GM18870 (cell line): ENCODE measurements around the gene PIGV.

Experiments
- ATAC-seq: cut with Tn5 transposase; IDR thresholded peaks from one replicate; pipeline ENCODE4 v1.9.1; 2021; ENCODE audit warnings: moderate library complexity; ENCODE audit not compliant: unreplicated experiment

The PIGV gene

GRCh38 chr1:26787706-26788514, at the start of gene PIGV:
TSS of gene PIGV (plus strand) at chr1:26787950. CDS start at chr1:26790816, 2,866 bp downstream.
- ATAC-seq, result peak; percentile 28

DNA sequence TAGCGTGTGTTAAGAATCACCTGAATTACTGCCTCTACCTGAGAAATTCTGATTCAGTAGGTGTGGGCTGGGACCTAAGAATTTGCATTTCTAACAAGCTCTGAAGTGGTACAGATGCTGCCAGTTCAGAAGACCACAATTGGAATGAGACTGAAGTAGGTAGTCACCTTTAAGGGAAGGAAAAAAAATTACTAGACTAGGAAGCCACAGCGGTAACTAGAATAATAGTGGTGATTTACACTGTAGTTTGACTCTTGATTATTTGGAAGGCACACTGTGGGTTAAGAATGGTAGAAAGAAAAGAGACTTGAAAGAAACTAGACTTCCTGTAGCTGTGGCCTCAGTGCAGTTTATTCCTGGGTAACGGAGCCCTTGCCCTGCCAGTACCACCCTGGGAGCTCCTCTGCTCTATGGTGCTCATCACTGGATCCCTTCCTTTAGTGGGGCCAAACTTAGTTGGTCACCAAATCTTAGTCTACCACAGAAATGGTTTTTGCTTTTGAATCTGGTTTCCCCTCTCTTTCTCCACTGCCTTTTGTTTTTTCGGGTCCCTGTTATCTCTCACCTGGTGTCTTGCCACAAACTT, 48.3 kb upstream of the PIGV start:
- no peak for ATAC-seq

DNA sequence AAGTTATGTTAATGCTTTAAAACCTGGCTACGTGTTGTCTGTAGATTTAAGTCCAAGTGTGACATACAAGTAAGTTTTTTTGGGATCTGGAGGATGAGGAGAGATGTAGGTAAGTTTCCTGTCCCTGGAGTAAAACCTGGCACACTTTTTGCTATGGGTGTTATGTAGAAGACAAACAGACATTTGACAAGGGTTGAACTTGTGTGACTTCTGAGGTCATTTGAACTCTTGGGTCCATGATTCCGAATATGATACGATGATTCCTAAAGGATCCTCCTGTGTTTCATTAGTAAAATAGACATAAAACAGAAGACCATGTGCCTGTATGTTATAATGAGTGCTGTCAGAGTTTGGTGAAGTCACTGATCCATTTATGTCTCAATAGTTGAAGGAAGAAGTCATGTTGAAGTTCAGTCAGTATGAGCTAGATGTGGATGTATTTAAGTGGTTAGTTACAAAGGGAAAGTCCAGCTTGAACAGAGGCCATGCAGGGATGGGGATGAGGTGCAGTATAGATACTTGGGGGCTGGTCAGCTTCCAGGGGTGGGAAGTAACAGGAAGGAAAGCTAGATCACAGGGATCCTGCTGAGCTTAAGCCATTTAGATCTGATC, 47.6 kb upstream of the PIGV start:
- ATAC-seq, result no peak

DNA sequence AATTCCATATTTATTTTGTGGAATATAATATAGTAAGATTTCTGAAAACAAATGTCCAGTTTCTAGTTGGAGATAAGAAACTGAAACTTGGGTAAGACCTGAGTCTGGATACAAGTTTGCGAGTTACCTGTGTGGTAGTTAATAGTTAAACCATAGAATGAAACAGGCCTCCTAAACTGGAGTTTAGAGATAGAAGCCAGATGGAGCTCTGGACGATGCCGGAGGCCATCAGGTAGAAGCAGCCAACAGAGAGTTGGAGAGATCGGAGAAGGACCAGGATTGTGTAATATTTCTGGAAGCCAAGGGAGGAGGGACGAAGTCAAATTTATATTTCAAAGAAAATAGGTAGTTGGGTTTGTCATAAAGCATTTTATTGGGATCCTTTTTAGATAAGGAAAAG, 46.8 kb upstream of the PIGV start:
- ATAC-seq, result no peak

DNA sequence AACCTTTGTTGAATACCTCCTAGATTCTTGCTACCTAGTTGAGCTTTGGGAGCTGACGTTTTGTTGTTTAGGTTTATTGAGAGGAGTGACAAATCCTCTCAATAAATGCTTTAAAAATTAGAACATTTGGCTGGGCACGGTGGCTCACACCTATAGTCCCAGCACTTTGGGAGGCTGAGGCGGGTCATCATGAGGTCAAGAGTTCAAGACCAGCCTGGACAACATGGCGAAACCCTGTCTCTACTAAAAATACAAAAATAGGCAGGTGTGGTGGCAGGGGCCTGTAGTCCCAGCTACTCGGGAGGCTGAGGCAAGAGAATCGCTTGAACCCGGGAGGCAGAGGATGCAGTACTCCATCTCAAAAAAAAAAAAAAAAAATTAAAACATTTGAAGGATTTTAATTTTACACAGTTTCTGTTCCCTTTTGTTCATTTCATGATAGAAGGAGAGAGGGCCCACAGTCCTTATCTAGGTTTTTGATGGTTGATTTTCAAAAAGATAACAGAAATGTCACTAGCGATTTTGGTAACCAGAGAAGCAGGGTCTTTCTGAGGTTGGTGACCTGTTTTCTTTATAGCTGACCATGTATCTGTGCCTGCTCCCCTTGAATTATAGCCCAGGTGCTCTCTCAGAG, 44.2 kb upstream of the PIGV start:
- no peak for ATAC-seq

- ATAC-seq, result peak; percentile 94
Measured at GRCh38 chr1:26744075-26744959, 43.4 kb upstream of the PIGV start.

GRCh38 chr1:26745191-26745590, 42.6 kb upstream of the PIGV start:
- ATAC-seq, result no peak

DNA sequence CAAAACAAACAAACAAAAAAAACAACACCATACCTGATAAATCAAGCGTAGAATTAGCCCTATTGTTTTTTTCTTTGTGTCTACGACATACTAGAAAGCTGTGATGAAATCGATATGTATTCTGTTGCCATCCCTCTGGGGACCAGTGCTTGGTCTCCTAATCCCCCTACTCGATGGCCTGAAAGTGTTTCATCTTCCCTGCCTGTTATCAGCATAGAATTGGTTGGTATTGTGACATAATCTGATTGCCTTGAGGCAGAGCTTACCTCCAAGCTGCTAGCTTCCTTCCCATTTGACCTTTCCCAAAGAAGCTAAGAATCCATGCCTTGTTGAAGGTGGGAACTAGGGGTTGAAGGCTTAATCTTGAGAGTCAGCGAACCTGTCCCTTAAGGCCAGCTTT, 40.7 kb upstream of the PIGV start:
- no peak for ATAC-seq

GRCh38 chr1:26748351-26748750, 39.4 kb upstream of the PIGV start:
- ATAC-seq, result no peak

DNA sequence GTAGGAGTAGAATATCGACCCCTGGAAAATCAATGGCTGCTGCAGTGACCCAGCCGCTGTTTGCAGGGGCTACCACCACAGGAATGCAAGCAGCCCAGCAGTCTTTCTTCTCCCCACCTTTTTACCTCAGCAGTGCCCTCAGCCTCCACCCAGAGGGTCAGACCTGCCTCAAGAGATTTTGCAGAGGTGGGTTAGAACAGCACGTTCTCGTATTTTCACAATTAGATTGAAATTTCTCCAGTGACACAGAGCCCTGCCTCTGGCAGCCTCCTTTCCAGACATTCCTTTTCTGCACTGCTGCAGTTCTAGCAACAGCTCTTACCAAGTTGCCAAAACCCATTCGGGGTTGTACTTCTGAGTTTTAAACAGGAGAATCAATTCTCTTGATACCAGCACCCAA, 38.3 kb upstream of the PIGV start:
- ATAC-seq, result no peak

DNA sequence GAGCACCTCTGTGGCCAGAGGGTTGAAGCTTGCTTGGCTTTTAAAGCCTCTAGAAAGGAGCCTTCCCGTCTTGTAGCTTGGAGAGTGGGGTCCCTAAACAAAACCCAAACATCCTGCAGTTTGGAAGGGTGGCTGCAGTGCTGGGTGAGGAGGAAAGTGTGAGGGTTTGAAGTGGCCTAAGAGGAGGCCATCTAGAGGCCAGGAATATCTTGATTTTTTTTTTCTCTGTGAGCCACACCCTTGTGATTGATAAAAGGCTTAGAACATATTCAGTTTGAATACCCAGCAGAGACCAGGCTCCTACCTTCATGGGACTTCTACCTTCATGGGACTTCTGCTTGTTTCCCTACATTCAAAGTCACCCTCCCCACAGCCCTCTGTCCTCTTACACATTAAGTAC, 37.3 kb upstream of the PIGV start:
- ATAC-seq, result no peak

DNA sequence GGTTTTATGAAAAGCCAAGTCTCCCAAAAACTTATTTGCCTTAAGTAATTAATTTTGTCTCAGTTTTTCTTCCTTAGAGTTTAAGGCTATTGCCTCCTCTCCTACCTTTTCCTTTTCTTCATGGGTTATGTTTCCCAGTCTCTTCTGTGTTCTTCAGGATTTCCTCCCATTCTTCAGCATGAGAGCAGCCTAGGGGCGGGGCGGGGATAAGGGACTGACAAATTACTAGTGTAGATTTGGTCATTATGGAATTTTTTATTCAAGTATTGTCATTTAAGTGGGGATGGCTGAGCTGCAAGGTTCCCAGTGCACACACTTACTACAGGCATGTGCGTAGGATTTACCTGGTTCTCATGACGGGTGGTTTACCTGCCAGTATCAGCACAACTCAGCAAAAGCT, 35.2 kb upstream of the PIGV start:
- no peak for ATAC-seq

DNA sequence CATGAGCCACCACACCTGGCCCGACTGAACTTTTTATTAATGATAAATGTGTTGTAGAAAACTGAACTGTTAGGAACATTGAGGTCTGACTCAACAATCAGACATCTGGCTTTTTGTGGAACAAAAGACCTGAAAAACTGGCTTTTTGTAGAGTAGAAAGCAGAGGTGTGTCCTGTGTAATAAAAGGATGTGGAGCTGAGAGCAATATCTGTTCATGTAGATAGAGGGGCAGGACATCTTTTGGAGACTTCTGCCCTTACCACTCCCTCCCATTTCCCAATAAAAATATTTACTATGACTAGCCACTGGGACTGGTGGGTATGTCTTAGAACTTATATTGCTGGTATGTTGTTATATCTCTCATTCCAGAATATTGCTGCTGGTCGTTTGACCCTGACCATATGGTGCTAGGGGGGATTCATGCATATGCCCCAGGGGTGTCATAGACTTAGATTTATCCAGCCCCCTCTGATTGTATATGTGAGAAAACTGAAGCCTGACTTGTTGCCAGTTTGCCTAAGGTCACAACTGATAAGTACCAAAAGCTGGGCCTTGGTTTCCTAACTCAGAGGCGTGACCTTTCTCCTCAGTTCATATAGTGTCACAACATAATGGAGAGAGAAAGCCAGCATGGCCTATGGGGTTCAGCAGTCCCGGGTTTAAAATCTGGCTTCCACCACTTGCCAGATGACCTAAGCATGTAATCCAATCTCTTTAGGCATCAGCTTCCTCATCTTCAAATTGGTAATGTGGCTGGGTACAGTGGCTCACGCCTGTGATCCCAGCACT, 33.5 kb upstream of the PIGV start:
- ATAC-seq, result no peak

- ATAC-seq, result no peak
Measured at GRCh38 chr1:26758358-26758757, 29.4 kb upstream of the PIGV start.

- ATAC-seq, result no peak
Measured at GRCh38 chr1:26759531-26759930, 28.2 kb upstream of the PIGV start.

DNA sequence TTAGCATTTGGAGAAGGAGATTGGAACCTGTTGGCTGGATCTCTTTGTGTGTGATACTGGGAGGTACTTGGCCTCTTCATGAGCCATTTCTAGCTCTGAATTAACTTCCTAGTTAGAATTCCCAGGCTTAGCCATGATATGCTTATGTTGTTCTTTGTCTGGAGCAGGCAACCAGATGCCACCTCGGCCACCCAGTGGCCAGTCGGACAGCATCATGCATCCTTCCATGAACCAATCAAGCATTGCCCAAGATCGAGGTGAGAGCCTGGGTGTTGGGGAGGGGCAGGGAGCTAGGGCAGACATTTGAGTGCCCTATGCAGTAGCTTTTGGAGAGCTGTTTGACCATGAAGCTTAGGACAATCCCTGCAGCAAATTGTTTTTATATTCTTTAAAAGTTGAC, 26.5 kb upstream of the PIGV start:
- ATAC-seq, result no peak

DNA sequence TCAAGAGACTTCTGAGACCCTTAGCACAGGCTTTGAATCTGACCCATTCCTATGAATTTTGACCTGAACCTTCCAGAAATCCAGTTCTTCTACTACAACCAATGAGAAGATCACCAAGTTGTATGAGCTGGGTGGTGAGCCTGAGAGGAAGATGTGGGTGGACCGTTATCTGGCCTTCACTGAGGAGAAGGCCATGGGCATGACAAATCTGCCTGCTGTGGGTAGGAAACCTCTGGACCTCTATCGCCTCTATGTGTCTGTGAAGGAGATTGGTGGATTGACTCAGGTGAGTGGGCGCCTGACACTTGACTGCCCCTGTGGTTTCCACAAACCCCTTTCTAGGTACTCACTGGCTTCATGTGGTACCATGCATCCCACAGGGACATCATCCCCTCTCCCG, 20.0 kb upstream of the PIGV start:
- no peak for ATAC-seq

GRCh38 chr1:26768755-26769154, 19.0 kb upstream of the PIGV start:
- ATAC-seq, result no peak

- no peak for ATAC-seq
Measured at GRCh38 chr1:26771285-26771642, 16.5 kb upstream of the PIGV start.

DNA sequence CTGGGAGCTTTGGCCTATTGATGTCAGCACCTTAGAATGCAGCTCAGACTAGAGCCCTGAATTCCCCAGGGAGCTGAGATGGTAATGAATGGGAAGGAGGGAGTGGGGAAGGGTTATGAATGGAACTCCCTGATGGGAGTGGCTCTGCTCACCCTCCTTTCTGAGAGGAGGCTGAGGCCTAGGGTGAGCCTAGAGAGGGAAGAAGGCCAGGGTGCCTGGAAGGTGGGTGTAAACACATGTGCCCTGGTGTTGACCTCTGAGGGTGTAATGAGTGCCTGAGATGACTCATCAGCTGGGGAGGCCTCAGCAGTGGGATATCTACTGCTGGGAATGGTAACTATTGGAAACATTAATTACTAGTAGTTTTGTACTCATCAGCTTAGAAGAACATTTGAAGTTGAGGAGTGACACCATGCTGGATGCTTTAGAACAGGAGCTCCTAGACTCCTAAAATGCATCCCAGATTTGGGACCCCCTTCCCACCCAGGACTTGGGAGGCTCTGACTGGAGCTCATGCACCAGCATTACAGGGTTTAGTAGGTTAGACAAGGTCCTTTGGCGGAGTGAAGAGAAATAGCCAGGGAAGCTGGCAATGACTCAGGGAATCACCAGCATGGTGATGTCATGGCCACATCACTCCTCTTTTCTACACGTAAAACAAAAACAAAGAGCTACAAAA, 16.0 kb upstream of the PIGV start:
- ATAC-seq, result no peak
